ENCODE data around the gene IER5L.
A peak's percentile ranks its signal among the peaks of the same experiment; 100 is the strongest.

Gene IER5L

DNA sequence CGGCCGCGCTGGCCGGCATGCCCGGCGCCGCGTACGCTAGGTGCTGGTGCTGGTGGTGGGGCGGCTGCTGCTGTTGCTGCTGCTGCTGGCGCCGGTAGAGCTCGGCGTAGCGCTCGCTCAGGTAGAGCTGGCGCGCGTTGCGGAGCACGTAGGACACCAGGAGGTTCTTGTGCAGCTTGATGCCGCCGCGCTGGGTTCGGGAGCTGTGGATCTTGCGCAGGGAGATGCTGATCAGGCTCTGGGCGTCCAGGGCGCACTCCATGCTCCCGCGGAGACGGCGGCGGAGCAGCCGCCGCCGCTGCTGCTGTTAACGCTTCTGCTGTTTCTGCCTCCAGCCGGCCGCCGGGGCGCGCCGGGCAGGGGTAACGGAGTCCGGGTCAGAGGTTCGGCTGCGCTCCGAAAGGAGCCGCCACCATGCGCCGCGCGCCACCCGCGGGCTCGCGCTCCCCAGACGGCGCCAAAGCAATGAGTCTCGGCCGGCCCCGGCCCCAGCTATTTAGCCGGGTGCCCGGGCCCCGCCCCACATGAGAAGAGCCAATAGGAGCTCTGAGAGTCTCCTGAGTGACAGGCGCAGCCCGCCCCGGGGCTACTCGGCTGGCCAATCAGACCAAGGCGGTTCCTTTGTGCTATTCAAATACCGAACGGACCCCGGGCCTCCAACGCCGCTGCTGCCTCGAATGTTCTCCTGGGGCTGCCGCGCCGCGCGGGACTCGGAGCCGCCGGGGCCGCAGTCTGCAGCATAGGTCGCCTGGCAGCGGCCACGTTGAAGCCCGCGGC, at the start of gene IER5L:
IER5L (minus strand) TSS at position 471 of the 777 bp plus-strand sequence; CDS start at position 262, 209 bp downstream.
- DNase-seq: peak; percentile 58

DNA sequence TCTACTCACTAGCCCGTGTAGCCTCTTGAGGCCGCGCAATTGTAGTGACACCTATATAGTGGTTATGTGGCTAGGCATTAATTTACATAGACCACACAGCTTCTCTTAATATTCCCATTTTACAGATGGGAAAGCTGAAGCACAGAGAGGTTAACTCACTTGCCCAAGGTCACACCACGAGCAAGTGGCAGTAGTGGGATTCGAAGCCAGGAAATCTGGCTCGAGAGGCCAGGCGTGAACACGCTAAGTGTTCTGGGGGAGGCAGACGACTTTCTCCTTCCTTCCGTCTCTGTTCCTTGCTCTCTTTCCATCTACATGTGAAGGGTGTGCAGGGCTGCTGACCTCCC, 49.8 kb upstream of the IER5L start:
- DNase-seq: no peak

DNA sequence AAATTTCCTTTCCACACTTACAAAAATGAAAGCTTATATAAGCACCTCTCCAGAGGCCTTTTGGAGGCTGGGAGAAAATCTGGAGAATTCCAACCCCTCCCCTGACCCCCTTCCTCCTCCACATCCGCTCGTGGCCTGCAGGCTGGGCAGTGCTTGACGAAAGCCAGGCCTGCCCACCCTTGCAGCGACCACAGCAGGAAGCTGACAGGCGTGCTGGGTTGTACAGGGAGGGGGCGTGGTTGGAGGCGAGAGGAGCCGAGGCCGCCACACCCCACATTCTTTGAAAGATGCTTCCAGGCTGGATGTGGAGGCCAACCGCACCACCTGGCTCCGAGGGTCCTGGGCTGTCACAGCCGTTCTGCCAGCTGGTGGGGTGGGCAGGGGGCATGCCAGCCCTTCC, 47.8 kb upstream of the IER5L start:
- DNase-seq: no peak

DNA sequence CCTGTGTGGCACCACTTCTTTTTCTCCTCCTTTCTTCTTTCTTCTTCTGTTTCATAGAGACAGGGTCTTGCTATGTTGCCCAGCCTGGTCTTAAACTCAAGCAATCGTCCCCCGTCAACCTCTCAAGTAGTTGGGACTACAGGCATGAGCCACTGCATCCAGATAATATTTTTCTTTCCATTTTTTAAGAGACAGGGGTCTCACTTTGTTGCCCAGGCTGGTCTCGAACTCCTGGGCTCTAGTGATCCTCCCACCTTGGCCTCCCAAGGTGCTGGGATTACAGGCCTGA, 47.4 kb upstream of the IER5L start:
- no peak for DNase-seq

DNA sequence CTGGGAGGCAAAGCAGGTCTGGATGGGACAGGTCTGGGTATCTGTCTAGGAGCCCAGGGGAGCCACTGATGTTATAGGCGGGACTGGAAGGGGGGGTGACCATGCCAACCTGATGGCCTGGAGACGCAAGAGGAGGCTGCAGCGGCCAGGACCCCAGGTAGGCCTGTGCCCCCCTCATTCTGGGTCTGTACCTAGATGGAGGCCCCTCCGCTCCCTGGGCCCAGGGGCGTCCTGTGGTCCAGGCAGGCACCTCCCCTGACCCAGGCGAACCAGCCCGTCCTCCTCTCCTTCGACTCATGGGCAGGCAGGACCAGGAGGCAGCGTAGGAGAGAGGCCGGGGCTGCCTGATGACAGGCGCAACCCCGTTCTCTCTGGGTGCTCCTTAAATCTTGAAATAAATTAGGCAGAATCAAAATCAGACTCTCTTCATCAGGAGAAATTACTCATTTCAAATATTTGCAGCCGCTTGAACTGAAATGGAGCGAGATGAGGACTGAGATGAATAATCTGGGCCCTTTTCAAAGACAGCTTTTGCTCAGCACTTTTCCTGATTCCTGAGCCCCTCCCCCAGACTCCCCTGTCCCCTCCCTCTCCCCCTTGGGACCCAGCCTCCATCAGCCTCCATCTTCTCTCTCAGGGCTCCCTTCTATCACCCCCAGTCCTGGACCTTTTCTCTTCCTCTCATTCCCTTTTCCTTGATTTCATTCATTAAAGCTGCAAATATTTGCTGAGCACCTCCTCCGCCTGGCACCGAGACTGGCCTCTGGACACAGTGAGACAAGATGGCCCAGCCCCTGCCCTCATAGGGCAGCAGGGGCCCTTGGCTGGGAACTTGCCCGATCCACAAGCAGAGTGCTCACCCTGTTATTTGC, 46.8 kb upstream of the IER5L start:
- DNase-seq: no peak

DNA sequence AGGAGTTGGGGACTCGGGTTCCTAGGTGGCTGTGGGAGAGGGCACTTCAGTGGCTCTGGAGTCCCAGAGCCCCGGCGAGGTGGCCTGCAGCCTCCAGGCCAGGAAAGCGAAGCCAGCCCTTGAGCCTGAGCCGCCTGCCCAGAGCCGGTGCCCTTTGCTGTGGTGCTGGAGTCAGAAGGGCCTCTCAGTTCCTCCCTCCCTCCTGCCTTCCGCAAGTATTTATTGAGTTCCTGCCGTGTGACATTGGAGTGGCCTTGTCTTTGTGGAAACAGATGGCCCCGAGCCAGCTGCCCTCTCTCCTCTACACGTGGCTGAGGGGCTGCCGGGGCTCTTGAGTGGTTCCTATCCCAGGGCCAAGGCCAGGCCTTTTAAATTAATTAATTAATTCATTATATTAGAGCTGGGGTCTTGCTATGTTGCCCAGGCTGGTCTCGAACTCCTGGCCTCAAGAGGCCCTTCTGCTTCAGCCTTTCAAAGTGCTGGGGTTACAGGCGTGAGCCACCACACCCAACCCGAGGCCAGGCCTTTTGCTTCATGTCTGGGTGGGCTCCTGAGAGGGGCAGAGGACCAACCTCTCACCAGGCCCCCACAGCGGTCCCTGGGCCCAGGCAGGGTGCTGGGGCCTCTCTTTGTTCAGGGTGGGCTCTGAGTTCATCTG, 45.6 kb upstream of the IER5L start:
- no peak for DNase-seq

DNA sequence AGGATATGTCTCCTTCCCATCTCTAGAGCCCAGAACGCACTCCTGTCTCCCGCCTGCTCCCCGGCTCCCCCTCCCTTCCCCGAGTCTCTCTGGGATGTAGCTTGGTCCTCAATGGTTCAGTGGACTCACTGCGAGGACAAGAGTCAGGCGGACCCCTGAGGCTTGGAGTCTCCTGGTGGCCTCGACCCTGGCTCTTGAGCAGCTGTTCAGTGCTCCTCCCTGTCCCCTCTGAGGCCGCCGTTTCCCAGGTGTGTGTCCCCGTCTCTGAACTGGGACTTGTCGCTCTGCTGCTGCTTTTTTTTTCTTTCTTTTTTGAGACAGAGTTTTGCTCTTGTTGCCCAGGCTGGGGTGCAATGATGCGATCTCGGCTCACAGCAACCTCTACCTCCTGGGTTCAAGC, 44.8 kb upstream of the IER5L start:
- DNase-seq: no peak

DNA sequence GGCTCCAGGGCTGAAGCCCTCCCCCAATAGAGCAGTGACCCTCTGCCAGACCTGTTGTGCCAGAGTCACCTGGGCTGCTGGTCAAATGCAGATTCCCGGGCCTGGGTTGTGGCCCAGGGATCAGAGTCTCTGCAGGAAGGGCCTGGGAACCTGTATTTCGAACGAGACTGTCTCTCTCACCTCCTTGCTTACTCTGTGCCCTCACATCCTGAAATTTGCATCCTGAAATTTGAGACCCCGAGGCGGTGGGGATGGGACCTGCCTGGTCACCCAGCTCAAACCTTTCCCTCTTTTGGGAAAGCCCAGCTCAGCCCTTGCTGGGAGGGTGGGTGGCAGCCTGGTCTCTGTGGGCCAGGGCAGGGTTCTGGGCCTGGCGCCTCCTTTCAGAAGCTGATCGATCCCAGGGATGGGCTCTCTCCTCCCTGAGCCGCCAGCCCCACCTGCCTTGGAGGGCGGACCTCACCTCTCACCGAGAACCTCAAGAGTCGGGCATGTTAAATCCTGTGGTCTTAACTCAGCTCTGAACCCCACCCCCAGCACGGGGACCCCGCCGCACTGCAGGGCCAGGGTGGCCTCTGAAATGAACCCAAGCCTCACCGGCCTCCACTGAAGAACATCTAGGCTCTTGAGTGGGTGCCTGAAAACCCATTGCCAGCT, 44.0 kb upstream of the IER5L start:
- DNase-seq: no peak

DNA sequence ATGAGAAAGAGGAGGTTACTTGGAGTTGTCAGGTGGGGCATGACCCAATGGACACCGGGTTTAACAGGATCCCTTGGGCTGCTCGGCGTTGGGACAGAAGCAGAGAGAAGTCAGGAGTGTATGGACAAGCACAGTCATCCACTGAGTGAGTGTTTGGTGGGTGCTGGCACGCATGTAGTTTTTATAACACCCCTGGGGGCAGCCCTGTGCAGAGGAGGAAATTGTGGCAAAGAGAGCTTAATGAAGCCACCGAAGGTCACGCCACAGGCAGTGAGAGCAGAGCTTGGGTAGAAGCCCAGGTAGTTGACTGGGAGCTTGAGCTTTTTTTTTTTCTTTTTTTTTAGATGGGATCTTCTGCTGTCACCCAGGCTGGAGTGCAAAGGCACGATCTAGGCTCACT, 43.2 kb upstream of the IER5L start:
- no peak for DNase-seq

DNA sequence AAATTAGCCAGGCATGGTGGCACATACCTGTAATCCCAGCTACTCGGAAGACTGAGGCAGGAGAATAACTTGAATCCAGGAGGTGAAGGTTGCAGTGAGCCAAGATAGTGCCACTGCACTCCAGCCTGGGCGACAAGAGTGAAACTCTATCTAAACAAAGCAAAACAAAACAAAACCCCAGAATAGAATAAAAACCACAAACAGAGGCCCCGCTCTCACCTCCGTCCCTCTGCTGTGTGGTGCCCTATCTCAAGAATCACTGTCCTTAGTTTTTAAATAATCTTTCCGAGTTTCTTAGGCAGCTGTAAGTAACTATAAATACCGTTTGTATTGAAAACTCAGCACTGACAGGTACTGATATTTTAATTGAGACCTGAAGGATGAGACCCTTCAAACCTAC, 42.7 kb upstream of the IER5L start:
- no peak for DNase-seq

DNA sequence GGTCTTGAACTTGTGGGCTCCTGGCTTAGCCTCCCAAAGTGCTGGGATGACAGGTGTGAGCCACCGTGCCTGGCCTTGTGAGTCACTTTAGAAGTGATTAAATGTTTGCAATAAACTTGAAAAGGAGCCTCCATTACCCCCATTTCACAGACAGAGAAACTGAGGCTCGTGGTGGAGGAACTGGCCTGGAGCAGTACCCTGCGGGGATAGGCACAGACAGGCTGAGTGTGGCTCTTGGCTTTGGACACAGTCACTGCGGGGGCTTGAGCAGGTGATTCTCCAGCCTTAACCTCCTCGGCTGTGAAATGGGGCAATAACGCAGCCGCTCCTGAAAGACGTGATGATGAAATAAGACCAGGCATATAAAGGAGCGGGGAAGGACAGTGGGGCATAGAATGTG, 40.9 kb upstream of the IER5L start:
- no peak for DNase-seq

DNA sequence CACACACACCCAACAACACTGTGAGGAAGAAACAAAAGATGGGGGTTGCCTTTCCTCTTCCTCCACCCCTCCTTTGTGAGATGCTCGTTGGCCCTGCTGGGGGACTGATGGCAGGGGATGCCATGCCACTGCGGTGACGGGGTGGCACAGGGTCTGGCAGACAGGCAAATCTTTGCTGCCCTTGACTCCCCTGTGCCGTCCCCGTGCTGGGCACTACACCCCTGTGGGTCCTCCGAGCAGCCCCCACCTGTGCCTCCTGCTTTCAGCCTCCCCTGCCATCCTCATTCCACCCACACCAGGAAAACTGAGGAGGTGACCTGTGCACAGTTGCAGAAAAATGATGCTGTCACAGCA, 40.2 kb upstream of the IER5L start:
- no peak for DNase-seq

DNA sequence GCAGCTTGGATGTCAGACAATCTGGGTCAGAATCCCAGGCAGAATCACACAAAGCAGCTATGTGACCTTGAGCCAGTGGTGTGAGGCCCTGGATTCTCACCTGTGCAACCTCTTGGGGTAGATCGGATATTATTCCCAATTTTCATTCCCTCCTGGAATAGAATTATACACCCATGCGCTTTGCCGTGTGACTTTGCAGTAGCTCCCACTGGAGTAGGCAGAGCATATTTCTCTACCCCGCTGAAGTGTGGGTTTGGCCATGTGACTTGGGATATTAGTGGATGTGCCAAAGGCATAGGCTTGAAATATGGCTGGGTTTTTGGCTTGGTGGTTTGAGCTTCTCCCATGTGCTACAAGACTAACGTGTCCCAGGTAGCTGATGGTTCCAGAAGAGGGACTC, 35.5 kb upstream of the IER5L start:
- DNase-seq: no peak

DNA sequence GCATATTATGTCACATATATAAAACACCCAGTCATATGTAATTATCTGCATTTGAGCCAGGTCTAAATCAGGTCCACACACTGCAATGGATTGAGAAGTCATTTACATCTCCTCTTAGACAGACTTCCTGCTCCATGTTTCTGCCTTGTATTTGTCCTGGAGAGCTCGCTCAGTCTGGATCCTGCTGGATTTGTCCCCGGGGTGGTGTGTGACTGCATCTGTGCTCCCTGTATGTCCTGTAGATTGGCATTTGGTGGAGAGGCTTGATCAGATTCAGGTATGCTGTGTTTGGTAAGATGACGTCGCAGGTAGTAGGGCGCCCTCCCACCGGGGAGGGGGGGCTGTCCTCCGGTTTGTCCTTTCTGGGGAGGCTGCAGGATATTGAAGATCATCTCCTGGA, 33.6 kb upstream of the IER5L start:
- no peak for DNase-seq

DNA sequence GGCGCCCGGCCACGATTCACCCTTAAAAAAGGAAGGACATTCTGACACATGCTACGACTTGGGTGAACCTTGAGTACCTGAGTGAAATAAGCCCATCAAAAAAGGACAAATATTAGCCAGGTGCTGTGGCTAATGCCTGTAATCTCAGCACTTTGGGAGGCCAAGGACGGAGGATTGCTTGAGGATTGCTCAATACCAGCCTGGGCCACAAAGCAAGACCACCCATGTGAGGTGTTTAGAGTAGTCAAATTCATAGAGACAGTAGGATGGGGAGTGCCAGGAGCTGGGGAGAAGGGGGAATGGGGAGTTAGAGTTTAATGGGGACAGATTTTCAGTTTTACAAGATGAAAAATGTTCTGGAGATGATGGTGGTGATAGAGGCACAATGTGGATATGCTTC, 32.1 kb upstream of the IER5L start:
- DNase-seq: no peak

DNA sequence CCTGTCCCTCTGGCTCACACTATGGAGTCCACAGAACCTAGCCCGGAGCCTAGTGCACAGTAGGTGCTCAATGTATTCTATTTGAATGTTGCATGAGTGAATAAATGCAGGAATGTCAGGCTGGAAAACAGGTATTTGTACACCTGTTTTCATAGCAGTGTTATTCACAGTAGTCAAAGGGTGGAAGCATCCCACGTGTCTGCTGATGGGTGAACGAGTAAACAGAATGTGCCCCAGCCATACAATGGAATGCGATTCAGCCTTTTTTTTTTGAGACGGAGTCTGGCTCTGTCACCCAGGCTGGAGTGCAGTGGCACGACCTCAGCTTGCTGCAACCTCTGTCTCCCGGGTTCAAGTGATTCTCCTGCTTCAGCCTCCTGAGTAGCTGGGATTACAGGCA, 31.5 kb upstream of the IER5L start:
- no peak for DNase-seq

DNA sequence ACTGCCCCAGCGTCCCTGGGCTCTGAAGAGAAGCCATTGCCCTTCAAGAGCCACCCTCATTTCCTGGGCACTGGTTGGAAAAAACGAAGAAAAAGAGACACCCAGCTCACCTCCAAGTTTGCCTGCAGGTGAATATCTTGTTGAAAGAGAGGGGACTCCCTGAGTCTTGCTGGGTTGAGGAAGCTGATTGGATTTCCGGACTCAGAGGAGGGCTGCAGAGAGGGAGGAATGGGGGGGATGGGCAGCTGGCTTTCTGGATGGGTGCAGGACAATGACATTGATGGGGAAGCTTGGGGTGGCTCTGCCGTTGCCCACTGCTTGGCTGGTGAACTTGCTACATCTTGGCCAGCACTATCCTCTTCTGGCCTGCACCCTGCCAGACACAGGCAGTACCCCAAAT, 31.0 kb upstream of the IER5L start:
- DNase-seq: no peak

DNA sequence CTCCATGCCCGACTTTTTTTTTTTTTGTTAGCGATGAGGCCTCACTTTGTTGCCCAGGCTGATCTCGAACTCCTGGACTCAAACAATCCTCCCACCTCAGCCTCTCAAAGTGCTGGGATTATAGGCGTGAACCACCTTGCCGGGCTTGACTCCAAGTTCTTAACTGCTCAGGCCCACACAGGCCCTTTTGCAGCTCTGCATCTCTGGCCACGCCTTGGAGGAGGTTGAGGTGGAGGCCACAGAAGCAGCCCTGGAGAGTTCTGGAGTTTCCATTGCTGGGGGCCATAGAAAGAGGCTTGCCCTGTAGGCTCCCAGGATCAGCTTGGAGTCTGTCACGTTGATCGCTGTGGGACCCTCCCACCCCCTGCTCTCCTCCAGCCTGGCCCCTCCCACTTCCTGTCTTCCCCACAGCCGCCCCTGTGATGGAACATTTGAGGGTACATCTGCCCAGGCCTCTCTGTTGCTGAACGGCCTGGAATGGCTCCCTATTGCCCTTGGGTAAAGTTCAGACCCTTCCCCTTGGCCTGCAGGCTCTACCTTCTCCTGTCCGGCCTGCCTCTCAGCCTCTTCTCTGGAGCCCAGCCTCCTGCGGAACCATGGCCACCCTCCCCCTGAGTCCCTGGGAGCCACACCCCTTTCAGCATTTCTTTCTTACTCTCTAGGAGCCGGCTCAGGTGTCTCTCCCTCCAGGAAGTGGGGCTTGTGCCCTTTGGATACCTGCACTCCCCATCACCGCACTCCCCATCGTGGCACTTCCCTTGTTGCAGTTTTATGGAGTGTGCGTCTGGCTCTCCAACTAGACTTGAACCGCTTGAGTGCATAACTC, 30.4 kb upstream of the IER5L start:
- DNase-seq: no peak

DNA sequence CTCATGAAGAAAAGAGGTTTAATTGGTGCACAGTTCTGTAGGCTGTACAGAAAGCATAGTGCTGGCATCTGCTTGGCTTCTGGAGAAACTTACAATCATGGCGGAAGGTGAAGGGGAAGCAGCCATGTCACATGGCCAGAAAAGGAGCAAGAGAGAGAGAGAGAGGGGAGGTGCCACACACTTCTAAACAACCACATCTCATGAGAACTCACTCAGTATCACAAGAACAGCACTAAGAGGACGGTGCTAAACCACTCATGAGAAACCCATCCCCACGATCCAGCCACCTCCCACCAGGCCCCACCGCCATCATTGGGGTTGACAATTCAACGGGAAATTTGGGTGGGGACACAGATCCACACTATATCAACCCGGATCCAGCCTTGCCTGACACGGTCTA, 28.8 kb upstream of the IER5L start:
- no peak for DNase-seq

DNA sequence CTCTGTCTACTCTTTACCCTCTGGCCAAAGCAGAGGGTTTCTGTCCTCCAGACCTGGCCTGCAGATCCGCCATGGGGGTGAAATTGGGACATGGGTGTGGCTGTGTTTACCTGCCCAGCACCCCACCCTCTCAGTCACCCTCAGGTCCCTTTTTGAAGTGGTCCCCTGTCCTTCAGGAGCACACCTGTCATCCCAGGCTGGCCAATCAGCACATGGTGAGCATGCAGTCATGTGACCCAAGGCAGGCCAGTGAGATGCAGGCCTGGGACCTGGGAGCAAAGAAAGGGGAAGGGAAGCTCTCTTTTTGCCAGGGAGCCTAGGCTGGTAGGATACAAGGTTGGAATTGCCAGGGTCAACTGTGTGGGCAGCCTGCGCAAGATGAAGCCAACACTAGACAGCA, 28.3 kb upstream of the IER5L start:
- DNase-seq: no peak

DNA sequence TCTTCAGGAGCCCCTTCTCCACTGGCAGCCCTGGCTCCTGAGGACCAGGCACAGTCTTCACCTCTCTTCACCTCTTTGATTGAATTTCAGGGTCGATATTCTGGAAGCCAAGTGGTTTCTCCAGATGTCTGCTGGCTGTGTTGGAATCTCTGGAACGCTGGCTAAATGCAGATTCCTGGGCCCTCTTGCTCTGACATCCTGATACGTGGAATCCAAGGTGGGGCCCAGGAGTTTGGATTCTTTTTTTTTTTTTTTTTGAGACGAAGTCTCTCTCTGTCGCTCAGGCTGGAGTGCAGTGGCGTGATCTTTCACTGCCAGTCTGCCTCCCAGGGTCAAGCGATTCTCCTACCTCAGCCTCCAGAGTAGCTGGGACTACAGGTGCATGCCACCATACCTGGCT, 26.8 kb upstream of the IER5L start:
- DNase-seq: no peak

DNA sequence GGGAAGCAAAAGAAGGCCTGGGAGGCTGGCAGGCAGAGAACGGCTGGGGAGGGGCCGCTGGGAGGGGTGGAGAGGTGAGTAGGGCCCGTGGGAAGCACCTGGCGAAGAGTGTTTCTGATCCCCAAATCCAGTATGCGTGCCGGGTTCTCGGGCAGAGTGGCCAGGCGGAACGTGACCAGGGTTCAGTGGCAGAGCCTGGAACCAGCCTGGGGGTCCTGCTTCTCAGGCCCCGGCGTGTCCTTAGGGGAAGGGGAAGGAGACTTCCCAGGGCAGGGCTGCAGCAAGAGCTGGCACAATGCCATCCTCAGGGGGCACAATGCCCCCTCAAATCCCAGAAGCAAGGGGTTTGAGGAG, 25.5 kb upstream of the IER5L start:
- DNase-seq: no peak
